Measurements from ENCODE around the gene LRRC58.
A peak's percentile ranks its signal among the peaks of the same experiment; 100 is the strongest.
"Not testable (repeated sequence)": the region's sequence is repeated elsewhere in the genome, so short reads cannot be mapped to it uniquely, and the experiment has no call there.

LRRC58 gene

GRCh38 chr3:120352017-120352416, 2.9 kb upstream of the LRRC58 start:
- H3K36me3 Mint-ChIP-seq = peaks cover 2% of the 10 kb centered on the region
- H3K27me3 Mint-ChIP-seq = no peaks in the 10 kb centered on the region
- ATAC-seq = no peak
- H3K9me3 Mint-ChIP-seq = no peaks in the 10 kb centered on the region
- no peak overlapping the region for H3K27ac Mint-ChIP-seq
- H3K4me3 Mint-ChIP-seq = no peak overlapping the region
- peaks cover 26% of the 10 kb centered on the region for H3K4me1 Mint-ChIP-seq

DNA sequence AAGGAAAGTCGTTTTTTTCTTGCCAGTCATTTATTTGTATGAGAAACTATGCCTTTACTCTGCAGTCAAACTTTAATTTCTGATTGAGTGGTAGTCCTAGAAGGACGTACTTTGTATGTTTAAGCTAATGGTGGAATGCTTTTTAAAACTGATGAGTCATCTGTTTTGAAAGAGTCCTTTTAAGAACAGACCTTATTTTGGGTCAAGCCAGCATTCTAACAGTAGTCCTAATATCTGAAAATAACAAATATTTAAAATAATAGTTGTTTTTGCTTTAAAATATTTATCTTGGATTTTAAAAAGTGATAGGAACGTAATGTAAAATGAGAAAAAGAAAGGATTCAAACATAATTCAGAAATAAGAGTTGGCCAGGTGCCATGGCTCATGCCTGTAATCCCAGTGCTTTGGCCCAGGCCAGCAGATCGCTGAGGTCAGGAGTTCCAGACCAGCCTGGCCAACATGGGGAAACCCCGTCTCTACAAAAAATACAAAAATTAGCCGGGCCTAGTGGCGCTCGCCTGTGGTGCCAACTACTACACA, 1.3 kb upstream of the LRRC58 start:
- H3K36me3 Mint-ChIP-seq = peaks cover 8% of the 10 kb centered on the region

GRCh38 chr3:120349855-120350125, 636 bp upstream of the LRRC58 start:
- Mint-ChIP-seq H3K9me3 (no peaks in the 10 kb centered on the region), H3K27me3 (no peaks in the 10 kb centered on the region), H3K36me3 (peaks cover 10% of the 10 kb centered on the region), H3K27ac (peak overlapping the region; percentile 90), H3K4me3 (peak overlapping the region; percentile 87), H3K4me1 (peaks cover 44% of the 10 kb centered on the region)
- no peak for ATAC-seq

More for the DNA sequence above, 1.3 kb upstream of the LRRC58 start:
- Mint-ChIP-seq H3K4me1 (peaks cover 37% of the 10 kb centered on the region), H3K4me3 (peak overlapping the region; percentile 36), H3K27me3 (no peaks in the 10 kb centered on the region), H3K9me3 (no peaks in the 10 kb centered on the region), H3K27ac (peak overlapping the region; percentile 90)
- no peak for ATAC-seq

- ATAC-seq = peak; percentile 73
- Mint-ChIP-seq H3K36me3 (peaks cover 23% of the 10 kb centered on the region), H3K27me3 (no peaks in the 10 kb centered on the region), H3K4me3 (peak overlapping the region; percentile 87), H3K4me1 (peaks cover 56% of the 10 kb centered on the region), H3K27ac (peak overlapping the region; percentile 90), H3K9me3 (no peaks in the 10 kb centered on the region)
These were observed 826 bp downstream of the LRRC58 start for GRCh38 chr3:120348065-120348990.

DNA sequence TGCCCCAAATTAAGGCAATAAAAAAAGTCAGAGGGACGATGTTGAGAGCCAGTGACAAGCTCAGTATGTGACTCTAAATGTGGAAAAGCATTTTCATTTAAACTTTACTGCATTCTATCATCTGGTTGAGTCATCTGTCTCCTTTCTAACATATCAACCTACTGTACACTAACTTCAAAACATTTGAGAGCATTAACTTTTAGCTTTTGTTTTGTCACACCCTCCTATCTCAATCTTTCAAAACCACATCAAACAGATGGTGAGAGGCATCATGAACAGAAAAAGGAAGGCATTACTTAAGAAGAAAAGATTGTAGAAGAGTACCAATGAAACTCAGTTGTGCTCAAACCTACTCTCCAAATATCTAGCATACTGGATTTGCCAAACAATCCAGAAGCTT, 4.8 kb downstream of the LRRC58 start:
- no peak for ATAC-seq
- Mint-ChIP-seq H3K27me3 (no peaks in the 10 kb centered on the region), H3K4me3 (no peak overlapping the region), H3K36me3 (peaks cover 49% of the 10 kb centered on the region), H3K9me3 (no peaks in the 10 kb centered on the region), H3K4me1 (peaks cover 42% of the 10 kb centered on the region), H3K27ac (no peak overlapping the region)

DNA sequence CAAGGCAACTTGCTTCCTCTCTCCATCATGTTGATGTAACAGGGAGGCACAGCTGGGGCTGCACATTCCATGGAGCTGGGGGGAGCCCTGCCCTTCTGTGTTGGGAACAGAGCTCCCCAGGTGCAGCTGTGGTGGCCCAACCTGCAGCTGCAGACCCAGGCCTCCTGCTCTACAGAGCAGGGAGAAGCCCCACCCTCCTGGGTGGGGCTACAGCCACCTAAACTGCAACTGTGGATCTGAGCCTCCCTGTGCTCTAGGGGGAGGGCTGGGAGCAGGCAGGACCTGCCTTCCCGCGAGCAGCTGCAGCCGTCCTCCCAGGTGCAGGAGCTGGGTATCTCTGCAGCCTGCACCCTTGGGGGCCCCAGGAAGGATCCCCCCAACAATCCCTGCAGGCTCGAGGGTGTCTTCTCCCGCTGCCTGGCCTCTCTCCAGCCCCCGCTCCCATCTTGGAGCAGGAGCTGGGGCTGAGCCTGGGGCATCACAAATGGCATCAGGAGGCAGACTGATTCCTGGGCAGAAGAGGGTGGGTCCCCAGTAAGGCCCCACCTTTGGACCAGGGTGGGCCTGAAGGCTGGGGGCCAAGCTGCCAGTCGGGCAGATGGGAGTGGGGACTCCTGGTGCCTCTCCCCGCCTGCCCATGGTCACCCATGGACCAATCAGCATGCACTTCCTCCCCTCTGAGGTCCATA, 7.4 kb downstream of the LRRC58 start:
- H3K4me1 Mint-ChIP-seq = peaks cover 48% of the 10 kb centered on the region
- ATAC-seq = no peak
- H3K36me3 Mint-ChIP-seq = peaks cover 65% of the 10 kb centered on the region
- no peak overlapping the region for H3K4me3 Mint-ChIP-seq
- peaks cover 4% of the 10 kb centered on the region for H3K9me3 Mint-ChIP-seq
- H3K27ac Mint-ChIP-seq = no peak overlapping the region
- no peaks in the 10 kb centered on the region for H3K27me3 Mint-ChIP-seq

DNA sequence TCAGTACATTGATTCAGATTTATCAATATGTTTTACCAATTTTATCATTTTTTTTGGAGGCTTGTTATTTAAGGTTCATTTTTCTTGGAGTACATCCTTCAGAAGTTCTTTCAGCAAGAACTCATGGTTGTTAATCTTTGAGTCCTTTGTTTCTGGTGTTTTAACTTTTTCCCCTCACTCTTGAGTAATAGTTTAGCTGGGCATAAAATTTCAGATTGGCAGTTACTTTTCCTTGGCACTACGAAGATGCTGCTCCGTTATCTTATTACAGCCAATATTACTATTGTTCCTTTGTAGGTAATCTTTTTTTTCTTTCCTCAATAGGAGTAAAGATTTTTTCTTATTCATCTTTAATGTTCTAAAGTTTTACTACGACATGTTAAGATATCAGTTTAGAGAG, 9.8 kb downstream of the LRRC58 start:
- Mint-ChIP-seq H3K36me3 (peaks cover 61% of the 10 kb centered on the region), H3K4me3 (no peak overlapping the region), H3K27me3 (no peaks in the 10 kb centered on the region), H3K27ac (no peak overlapping the region), H3K4me1 (peaks cover 32% of the 10 kb centered on the region), H3K9me3 (peaks cover 4% of the 10 kb centered on the region)
- ATAC-seq = no peak

- Mint-ChIP-seq H3K9me3 (peaks cover 4% of the 10 kb centered on the region), H3K4me3 (no peak overlapping the region), H3K27me3 (no peaks in the 10 kb centered on the region), H3K4me1 (peaks cover 24% of the 10 kb centered on the region), H3K27ac (no peak overlapping the region), H3K36me3 (peaks cover 60% of the 10 kb centered on the region)
- no peak for ATAC-seq
These were observed 10.6 kb downstream of the LRRC58 start for GRCh38 chr3:120338517-120338916.

GRCh38 chr3:120332646-120333045, 16.5 kb downstream of the LRRC58 start:
- Mint-ChIP-seq H3K36me3 (peaks cover 28% of the 10 kb centered on the region), H3K4me1 (peaks cover 8% of the 10 kb centered on the region), H3K27me3 (no peaks in the 10 kb centered on the region), H3K27ac (no peak overlapping the region), H3K9me3 (no peaks in the 10 kb centered on the region), H3K4me3 (no peak overlapping the region)
- ATAC-seq = no peak

- H3K27me3 Mint-ChIP-seq = no peaks in the 10 kb centered on the region
- H3K9me3 Mint-ChIP-seq = no peaks in the 10 kb centered on the region
- peaks cover 4% of the 10 kb centered on the region for H3K4me1 Mint-ChIP-seq
- peaks cover 22% of the 10 kb centered on the region for H3K36me3 Mint-ChIP-seq
- ATAC-seq = no peak
- no peak overlapping the region for H3K4me3 Mint-ChIP-seq
- no peak overlapping the region for H3K27ac Mint-ChIP-seq
These were observed 18.1 kb downstream of the LRRC58 start for GRCh38 chr3:120331076-120331475.

GRCh38 chr3:120326784-120327183, 22.4 kb downstream of the LRRC58 start:
- Mint-ChIP-seq H3K9me3 (no peaks in the 10 kb centered on the region), H3K36me3 (peaks cover 28% of the 10 kb centered on the region), H3K4me3 (no peak overlapping the region), H3K4me1 (peaks cover 13% of the 10 kb centered on the region), H3K27ac (no peak overlapping the region), H3K27me3 (no peaks in the 10 kb centered on the region)
- ATAC-seq = no peak

DNA sequence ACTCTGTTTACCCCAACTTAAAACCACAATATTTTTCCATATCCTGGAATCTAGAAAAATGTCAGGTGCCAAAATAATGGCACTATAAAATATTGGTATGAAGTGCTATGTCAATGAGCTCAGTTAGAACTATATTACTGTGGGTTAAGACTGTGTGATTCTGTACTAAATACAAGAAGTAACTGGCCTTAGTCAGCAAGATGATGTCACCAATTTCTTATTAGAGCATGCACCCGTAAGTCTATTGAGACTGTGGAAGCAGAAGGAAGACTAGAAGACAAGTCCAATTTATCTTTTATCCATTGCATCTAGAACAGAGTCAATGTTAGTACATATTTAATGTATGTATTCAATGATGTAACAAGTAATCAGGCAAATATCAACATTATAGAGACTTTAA, 25.0 kb downstream of the LRRC58 start:
- Mint-ChIP-seq H3K27ac (no peak overlapping the region), H3K36me3 (peaks cover 32% of the 10 kb centered on the region), H3K4me3 (no peak overlapping the region), H3K4me1 (peaks cover 13% of the 10 kb centered on the region), H3K9me3 (peaks cover 5% of the 10 kb centered on the region), H3K27me3 (no peaks in the 10 kb centered on the region)
- ATAC-seq = no peak

DNA sequence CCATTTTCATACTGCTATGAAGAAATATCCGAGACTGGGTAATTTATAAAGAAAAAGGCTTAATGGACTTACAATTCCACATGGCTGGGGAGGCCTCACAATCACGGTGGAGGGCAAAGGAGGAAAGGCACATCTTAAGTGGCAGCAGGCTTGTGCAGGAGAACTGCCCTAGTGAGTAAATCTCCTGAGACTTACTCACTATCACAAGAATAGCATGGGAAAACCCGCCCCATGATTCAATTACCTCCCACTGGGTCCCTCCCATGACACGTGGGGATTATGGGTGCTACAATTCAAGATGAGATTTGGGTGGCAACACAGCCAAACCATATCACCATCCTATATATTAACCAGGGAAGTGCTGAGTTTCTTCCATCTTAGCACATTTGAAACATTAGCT, 25.4 kb downstream of the LRRC58 start:
- Mint-ChIP-seq H3K36me3 (peaks cover 36% of the 10 kb centered on the region), H3K4me1 (peaks cover 13% of the 10 kb centered on the region)
- not testable (repeated sequence) for H3K4me3 Mint-ChIP-seq, H3K27me3 Mint-ChIP-seq, H3K9me3 Mint-ChIP-seq, ATAC-seq, H3K27ac Mint-ChIP-seq

DNA sequence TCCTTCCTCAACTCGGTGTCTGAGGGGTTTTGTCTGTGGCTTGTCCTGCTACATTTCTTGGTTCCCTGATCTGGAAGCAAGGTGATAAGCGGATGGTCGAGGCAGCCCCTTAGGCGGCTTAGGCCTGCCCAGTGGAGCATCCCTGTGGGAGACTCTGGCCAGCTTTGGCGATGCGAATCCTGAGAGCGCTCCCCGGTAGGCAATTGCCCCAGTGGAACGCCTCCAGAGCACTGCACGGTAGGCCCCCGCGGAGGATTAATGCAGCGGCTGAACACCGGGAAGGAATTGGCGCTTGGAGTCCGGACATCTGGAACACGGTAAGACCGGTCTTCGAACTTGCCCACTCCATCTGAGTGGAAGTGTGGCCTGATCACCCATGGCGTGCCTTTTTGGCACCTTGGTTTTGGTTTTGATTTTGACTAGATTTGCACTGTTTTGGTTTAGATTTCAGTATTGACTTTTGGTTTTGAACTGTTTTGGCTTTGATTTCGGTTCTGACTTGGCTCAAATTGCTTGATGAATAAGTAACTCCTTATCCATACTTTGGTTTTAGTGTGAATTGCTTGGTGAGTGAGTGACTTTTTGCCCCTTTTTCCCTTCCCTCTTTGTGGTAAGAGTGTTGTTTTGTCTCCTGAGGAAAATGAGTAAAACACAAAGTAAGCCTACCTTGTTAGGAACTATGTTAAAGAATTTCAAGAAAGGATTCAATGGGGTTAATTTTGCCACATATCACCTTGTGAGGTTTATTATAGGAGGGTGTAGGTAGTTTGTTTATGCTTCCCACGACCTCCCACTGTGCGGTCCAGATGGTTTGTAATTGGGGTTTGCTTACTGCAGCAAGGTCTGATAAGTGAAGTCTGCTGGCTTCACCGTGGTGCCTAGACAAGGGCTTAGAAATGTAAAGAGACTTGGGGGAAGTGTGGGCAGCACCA, 37.0 kb downstream of the LRRC58 start:
- Mint-ChIP-seq H3K4me1 (no peaks in the 10 kb centered on the region), H3K27ac (no peak overlapping the region)

More for the DNA sequence above, 37.0 kb downstream of the LRRC58 start:
- Mint-ChIP-seq H3K27me3 (no peaks in the 10 kb centered on the region), H3K9me3 (peaks cover 5% of the 10 kb centered on the region), H3K36me3 (peaks cover 45% of the 10 kb centered on the region), H3K4me3 (no peak overlapping the region)
- ATAC-seq = no peak

Data from stimulated activated memory B cell treated with anti-CD40 and anti-IgM and Interleukin-4, amounts not matched to agents 10 μg/mL and 1 μg/mL and 100 μg/mL, for 72 hours (primary cell).